SK-N-SH (cell line): ENCODE results near the gene ACKR3. TPM values are rescaled to one million over a fixed set of nuclear protein-coding genes. Genes with fewer than 3 reads are reported as not detected.

Experiments used
- CTCF ChIA-PET: fragments of 300-600, 350-600 bp; formaldehyde crosslinking; extraction: SDS; loops from one replicate; lab custom pipeline; 2021; lab: Yijun Ruan, JAX
- POLR2A ChIA-PET: fragments of 350-600 bp; sonication (Branson Sonifier 250); formaldehyde crosslinking; extraction: SDS; loops from one replicate; lab custom pipeline; 2020; ENCODE audit warnings: antibody characterized with exemption, inconsistent platforms; lab: Yijun Ruan, JAX
- DNase-seq: peaks from one replicate; pipeline ENCODE4 v3.0.0; 2012
- H2AFZ ChIP-seq: fragments of 200-600 bp; sonication (generic); 2 replicates; pipeline ENCODE4 v1.8.1; 2016; ENCODE audit warnings: antibody characterized with exemption, mild to moderate bottlenecking, low read depth
- H3F3A ChIP-seq: fragments of 200-600 bp; sonication (generic); replicated peaks from 2 replicates; pipeline ENCODE3; 2016; ENCODE audit warnings: antibody characterized with exemption, mild to moderate bottlenecking; ENCODE audit not compliant: insufficient read depth
- H3K27ac ChIP-seq, 2 experiments: fragments of 200-500 bp in 1 of 2; fragments of 200-600 bp in 1 of 2; sonication (Bioruptor generic) in 1 of 2; sonication (generic), shearing (Covaris generic) in 1 of 2; 2 replicates each; pipeline versions ENCODE4 v1.5.1 to v1.6.1; 2014 to 2016; ENCODE audit warnings: low read depth in 2 of 2, inconsistent platforms in 1 of 2, low read length in 1 of 2, mild to moderate bottlenecking in 1 of 2, mixed read lengths in 1 of 2
- H3K27me3 ChIP-seq: fragments of 200-600 bp; sonication (generic), shearing (Covaris generic); 2 replicates; pipeline ENCODE4 v1.6.1; 2016; ENCODE audit warnings: mixed run types; ENCODE audit not compliant: insufficient read depth
- H3K36me3 ChIP-seq, 2 experiments: fragments of 200-500 bp in 1 of 2; fragments of 200-600 bp in 1 of 2; sonication (Bioruptor generic) in 1 of 2; sonication (generic) in 1 of 2; replicated peaks in 1 of 2; 2 replicates each; pipeline versions ENCODE3 to v1.5.1; 2014 to 2016; ENCODE audit warnings: low read length in 1 of 2, mild to moderate bottlenecking in 1 of 2; ENCODE audit not compliant: insufficient read depth in 2 of 2, control insufficient read depth in 1 of 2
- H3K4me1 ChIP-seq, 2 experiments: fragments of 200-500 bp in 1 of 2; fragments of 200-600 bp in 1 of 2; sonication (Bioruptor generic) in 1 of 2; sonication (generic), shearing (Covaris generic) in 1 of 2; 2 replicates each; pipeline versions ENCODE4 v1.5.1 to v1.6.1; 2014 to 2016; ENCODE audit warnings: low read depth in 1 of 2, low read length in 1 of 2, mixed run types in 1 of 2; ENCODE audit not compliant: insufficient read depth in 2 of 2, control insufficient read depth in 1 of 2
- H3K4me2 ChIP-seq: fragments of 200-600 bp; sonication (generic), shearing (Covaris generic); 2 replicates; pipeline ENCODE4 v1.6.1; 2017; ENCODE audit warnings: mixed run types
- H3K4me3 ChIP-seq, 2 experiments: fragments of 200-500 bp in 1 of 2; fragments of 200-600 bp in 1 of 2; sonication (Bioruptor generic) in 1 of 2; sonication (generic), shearing (Covaris generic) in 1 of 2; 2 replicates each; pipeline versions ENCODE4 v1.5.1 to v1.8.1; 2014 to 2016; ENCODE audit warnings: low read depth in 2 of 2, inconsistent platforms in 1 of 2, low read length in 1 of 2, mild to moderate bottlenecking in 1 of 2, mixed read lengths in 1 of 2, moderate library complexity in 1 of 2
- H3K79me2 ChIP-seq: fragments of 200-600 bp; sonication (generic); 2 replicates; pipeline ENCODE4 v1.8.1; 2017; ENCODE audit warnings: mild to moderate bottlenecking; ENCODE audit not compliant: insufficient read depth
- H3K9ac ChIP-seq: fragments of 200-600 bp; sonication (generic); 2 replicates; pipeline ENCODE4 v1.6.1; 2017; ENCODE audit warnings: mixed run types
- H3K9me2 ChIP-seq: fragments of 200-600 bp; sonication (generic); 2 replicates; pipeline ENCODE4 v1.6.1; 2017; ENCODE audit warnings: mixed run types
- H3K9me3 ChIP-seq: fragments of 200-600 bp; sonication (generic); 2 replicates; pipeline ENCODE4 v1.6.1; 2017; ENCODE audit warnings: mixed run types, mild to moderate bottlenecking, moderate library complexity
- H4K20me1 ChIP-seq: fragments of 200-600 bp; sonication (generic); 2 replicates; pipeline ENCODE4 v1.6.1; 2017; ENCODE audit warnings: mild to moderate bottlenecking, mixed run types; ENCODE audit not compliant: insufficient read depth
- CHD2 ChIP-seq: fragments of 150-350 bp; IDR thresholded peaks from 2 replicates; pipeline ENCODE4 v1.6.1; 2018; ENCODE audit warnings: low read length; ENCODE audit not compliant: partially characterized antibody
- EZH2phosphoT487 ChIP-seq: fragments of 200-600 bp; sonication (generic); IDR thresholded peaks from 2 replicates; pipeline ENCODE4 v1.6.1; 2017; ENCODE audit warnings: low read depth, mixed run types, mild to moderate bottlenecking, antibody characterized with exemption, moderate library complexity, borderline replicate concordance
- FOXJ3 ChIP-seq: sonication (generic); formaldehyde crosslinking; IDR thresholded peaks from 2 replicates; pipeline ENCODE4 v1.5.1; 2020; ENCODE audit warnings: mild to moderate bottlenecking, missing genetic modification reagents
- GATA2 ChIP-seq: sonication (generic); formaldehyde crosslinking; IDR thresholded peaks from 2 replicates; pipeline ENCODE4 v1.5.0; 2020; ENCODE audit warnings: mild to moderate bottlenecking, missing genetic modification reagents
- MEF2A ChIP-seq: IDR thresholded peaks from 2 replicates; pipeline ENCODE4 v1.4.0; 2012; ENCODE audit warnings: low read depth, borderline replicate concordance
- RAD21 ChIP-seq: IDR thresholded peaks from 2 replicates; pipeline ENCODE4 v1.6.1; 2012; ENCODE audit warnings: mild to moderate bottlenecking, low read length
- RCOR1 ChIP-seq: fragments of 150-350 bp; IDR thresholded peaks from 2 replicates; pipeline ENCODE4 v1.6.1; 2017; ENCODE audit warnings: antibody characterized with exemption, low read length
- RXRA ChIP-seq: IDR thresholded peaks from 2 replicates; pipeline ENCODE4 v1.4.0; 2012; ENCODE audit warnings: low read depth, mild to moderate bottlenecking, borderline replicate concordance
- SIN3A ChIP-seq: IDR thresholded peaks from 2 replicates; pipeline ENCODE4 v1.6.1; 2012; ENCODE audit warnings: low read depth, mild to moderate bottlenecking, low read length, moderate library complexity, borderline replicate concordance
- SMC3 ChIP-seq: IDR thresholded peaks from 2 replicates; pipeline ENCODE4 v1.6.1; 2012; ENCODE audit warnings: low read depth, low read length, improper control_type of control experiment
- WGBS: methylation state at CpG from one replicate; pipeline ENCODE4 v1.1.6; 2017; ENCODE audit warnings: low lambda C conversion rate; 5-methylcytosine and 5-hydroxymethylcytosine counted together
- polyA plus RNA-seq, 3 experiments: library from polyadenylated mRNA; depleted of rRNA; stranded (reverse); fragments of >200 nt; gene quantifications; 2 replicates each; pipeline ENCODE4 v1.2.3, GENCODE V29; 2012
- TF ChIP-seq, protein P1 (sequence below): IDR thresholded peaks from 2 replicates; pipeline ENCODE4; 2012
- TF ChIP-seq, protein P2 (sequence below): IDR thresholded peaks from 2 replicates; pipeline ENCODE4 v1.4.0; 2012; ENCODE audit warnings: low read depth, borderline replicate concordance

Gene ACKR3
- polyA plus RNA-seq, 1 of the 3 experiments (the other 2 are of a cell fraction), result not detected

- TF ChIP-seq, protein P1, sequence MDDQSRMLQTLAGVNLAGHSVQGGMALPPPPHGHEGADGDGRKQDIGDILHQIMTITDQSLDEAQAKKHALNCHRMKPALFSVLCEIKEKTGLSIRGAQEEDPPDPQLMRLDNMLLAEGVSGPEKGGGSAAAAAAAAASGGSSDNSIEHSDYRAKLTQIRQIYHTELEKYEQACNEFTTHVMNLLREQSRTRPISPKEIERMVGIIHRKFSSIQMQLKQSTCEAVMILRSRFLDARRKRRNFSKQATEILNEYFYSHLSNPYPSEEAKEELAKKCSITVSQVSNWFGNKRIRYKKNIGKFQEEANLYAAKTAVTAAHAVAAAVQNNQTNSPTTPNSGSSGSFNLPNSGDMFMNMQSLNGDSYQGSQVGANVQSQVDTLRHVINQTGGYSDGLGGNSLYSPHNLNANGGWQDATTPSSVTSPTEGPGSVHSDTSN, result no peak
- no peak for TF ChIP-seq SMC3
- no peak for TF ChIP-seq RAD21
- TF ChIP-seq RXRA, result no peak
Observed at GRCh38 chr2:236628981-236629605, 59.5 kb downstream of the ACKR3 start (continued).

DNA sequence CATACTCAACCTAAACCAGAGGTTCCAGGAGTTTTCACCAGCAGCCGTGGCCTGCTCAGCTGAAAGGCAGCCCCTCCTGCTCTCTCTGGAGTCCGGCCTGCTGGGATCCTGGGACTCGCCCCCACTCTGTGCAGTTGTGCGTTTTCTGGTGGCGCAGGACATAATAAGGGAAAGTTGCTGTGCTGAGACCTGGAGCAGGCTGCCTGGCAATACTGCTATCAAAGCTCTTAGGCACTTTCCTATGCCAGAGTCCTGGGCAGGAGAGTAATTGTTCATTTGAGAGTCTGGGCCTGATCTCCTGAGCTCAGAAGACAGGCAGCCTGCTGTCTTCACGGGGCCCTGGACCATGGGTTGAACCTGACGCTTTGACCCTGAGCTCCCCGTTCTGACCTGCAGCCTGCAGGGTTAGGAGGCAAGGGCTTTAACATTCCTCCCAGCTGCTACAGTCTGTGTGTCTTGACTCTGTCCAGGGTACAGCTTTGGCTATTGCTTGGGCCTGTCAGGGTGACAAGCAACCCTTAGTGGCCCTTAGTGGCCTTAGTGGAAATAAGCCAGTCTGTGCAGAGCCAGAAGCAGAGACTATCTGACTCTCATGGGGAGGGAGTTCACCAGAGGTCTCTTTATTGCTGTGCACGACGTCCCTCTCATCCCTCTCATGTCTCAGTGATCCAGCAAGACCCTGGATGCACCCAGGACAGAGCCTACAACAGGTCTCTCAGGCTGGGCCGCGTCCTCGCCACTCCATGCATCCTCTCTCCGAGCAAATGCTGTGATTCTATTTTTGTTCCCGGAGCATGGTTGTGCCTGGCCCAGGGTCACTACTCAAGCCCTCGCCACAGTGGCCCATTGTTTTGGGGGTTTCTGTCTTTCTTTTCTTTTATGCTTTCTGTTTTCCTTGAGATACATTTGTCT lies 60.6 kb downstream of the ACKR3 start:
- DNase-seq, result no peak
- Histone ChIP-seq H2AFZ (no peak overlapping the region), H3K9me3 (no peaks in the 10 kb centered on the region), H3F3A (no peaks in the 10 kb centered on the region), H3K9ac (no peak overlapping the region), H3K4me3 (no peak overlapping the region), H3K36me3 (no peaks in the 10 kb centered on the region), H3K79me2 (no peaks in the 10 kb centered on the region), H3K27me3 (no peaks in the 10 kb centered on the region; the same call in 1 of the 2 replicates), H3K4me1 (peaks cover 0 to 6% of the 10 kb centered on the region in 2 experiments; a peak in 1 of 4 replicates), H3K27ac (no peak overlapping the region), H3K9me2 (no peaks in the 10 kb centered on the region), H4K20me1 (no peaks in the 10 kb centered on the region), H3K4me2 (no peak overlapping the region)
- WGBS, result 48% methylated on average over 14 of the region's 16 CpGs
- TF ChIP-seq CHD2 (no peak), SIN3A (no peak), EZH2phosphoT487 (no peak), MEF2A (no peak), FOXJ3 (CRISPR knock-in tag) (no peak), GATA2 (CRISPR knock-in tag) (no peak)
- TF ChIP-seq, protein P2, sequence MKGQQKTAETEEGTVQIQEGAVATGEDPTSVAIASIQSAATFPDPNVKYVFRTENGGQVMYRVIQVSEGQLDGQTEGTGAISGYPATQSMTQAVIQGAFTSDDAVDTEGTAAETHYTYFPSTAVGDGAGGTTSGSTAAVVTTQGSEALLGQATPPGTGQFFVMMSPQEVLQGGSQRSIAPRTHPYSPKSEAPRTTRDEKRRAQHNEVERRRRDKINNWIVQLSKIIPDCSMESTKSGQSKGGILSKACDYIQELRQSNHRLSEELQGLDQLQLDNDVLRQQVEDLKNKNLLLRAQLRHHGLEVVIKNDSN, result no peak
- CTCF ChIA-PET, result no interaction called here
- POLR2A ChIA-PET, result no interaction called here

- Histone ChIP-seq H3K9me2 (no peaks in the 10 kb centered on the region), H3F3A (no peaks in the 10 kb centered on the region), H3K9ac (no peak overlapping the region), H2AFZ (no peak overlapping the region)
- CTCF ChIA-PET, result no interaction called here
- no peak for TF ChIP-seq FOXJ3 (CRISPR knock-in tag)
- TF ChIP-seq GATA2 (CRISPR knock-in tag), result 0 out of 2 replicates have a peak, but pooled peaks have one; percentile 17
- TF ChIP-seq RCOR1, result no peak
- TF ChIP-seq, all 33 proteins: peak for 1
- Histone ChIP-seq H3K36me3 (no peaks in the 10 kb centered on the region), H3K4me1 (peaks cover 0 to 6% of the 10 kb centered on the region in 2 experiments; a peak in 1 of 4 replicates), H4K20me1 (no peaks in the 10 kb centered on the region), H3K4me2 (no peak overlapping the region), H3K4me3 (no peak overlapping the region), H3K9me3 (no peaks in the 10 kb centered on the region), H3K27ac (no peak overlapping the region), H3K79me2 (no peaks in the 10 kb centered on the region), H3K27me3 (no peaks in the 10 kb centered on the region; the same call in 1 of the 2 replicates)
- 5% methylated on average over 15 of the region's 15 CpGs for WGBS
- peak; percentile 53 for DNase-seq
- POLR2A ChIA-PET, result no interaction called here
Observed at GRCh38 chr2:236631281-236631855, 61.7 kb downstream of the ACKR3 start.
